H1 (cell line): Measurements from ENCODE around the gene THADA. TPM values are rescaled to one million over a fixed set of nuclear protein-coding genes. Genes with fewer than 3 reads are reported as not detected.

Experiments
- CTCF ChIP-seq, 3 experiments: IDR thresholded peaks; 1 replicate in 2 of 3; 2 replicates in 1 of 3; pipeline versions ENCODE4 v1.5.1 to v1.6.1; 2011; ENCODE audit warnings: low read length in 3 of 3, mild to moderate bottlenecking in 3 of 3, inconsistent platforms in 2 of 3, low read depth in 1 of 3, moderate library complexity in 1 of 3; ENCODE audit not compliant: insufficient read depth in 1 of 3; ENCODE audit errors: control extremely low read depth in 1 of 3
- HDAC6 ChIP-seq: IDR thresholded peaks from one replicate; pipeline ENCODE4 v1.7.1; 2012; ENCODE audit warnings: low read depth, mild to moderate bottlenecking, inconsistent platforms, low read length, moderate library complexity
- JUN ChIP-seq: IDR thresholded peaks from 2 replicates; pipeline ENCODE4 v1.6.1; 2011; ENCODE audit warnings: low read depth, mild to moderate bottlenecking, improper control_type of control experiment, low read length
- polyA plus RNA-seq, 7 experiments: library from polyadenylated mRNA; depleted of rRNA in 3 of 7; stranded (reverse) in 5 of 7; unstranded in 2 of 7; fragments of >200 nt in 5 of 7; fragments of 200-250 nt in 2 of 7; gene quantifications; 1 replicate in 5 of 7; 2 replicates in 1 of 7; 4 replicates in 1 of 7; pipeline versions ENCODE4 v1.2.1 to v1.2.3, GENCODE V29; 2011 to 2013; ENCODE audit warnings: missing spikeins in 2 of 7, mixed read lengths in 2 of 7
- total RNA-seq: library from RNA; stranded (reverse); fragmentation: NEBNext Ultra II Directional; extraction: Animal tissue kit (Norgen Biotek cat#: 25700); gene quantifications from 2 replicates; pipeline ENCODE4 v1.2.1, GENCODE V29; 2021

Gene THADA
- total and polyA plus RNA-seq, 2 of the 8 experiments (the other 6 are each of a cell fraction or from before 2014, with no cell fraction given): 22.4 to 26.8 TPM

- no peak for TF ChIP-seq JUN
- TF ChIP-seq HDAC6: no peak
- no peak for TF ChIP-seq CTCF (IDR thresholded peaks at IDR 0.05; ENCODE audit: control extremely low read depth in 1 of 3, insufficient read depth in 1 of 3, low read depth in 1 of 3, low read length in 3 of 3)
These were observed 166.5 kb downstream of the THADA start (continued) for GRCh38 chr2:43429369-43429768.
